Natural killer cell (primary cell): ENCODE data around the gene CEP76. TPM values are rescaled to one million over a fixed set of nuclear protein-coding genes. Genes with fewer than 3 reads are reported as not detected.
"Not testable (repeated sequence)": the region's sequence is repeated elsewhere in the genome, so short reads cannot be mapped to it uniquely, and the experiment has no call there.

ENCODE experiments used
- ATAC-seq, 3 donors: fragments of 150-1000 bp in 2 of 3; fragments of 200-7000 bp in 1 of 3; cut with Tn5 transposase; 1 replicate in 1 of 3; 2 replicates in 2 of 3; pipeline ENCODE4 v1.10.0; 2021; ENCODE audit warnings: mild to moderate bottlenecking in 2 of 3, moderate library complexity in 2 of 3
- DNase-seq, 2 donors: peaks; one replicate each; pipeline versions ENCODE4 v3.0.0 to v3.0.0-alpha.2; 2013 to 2021; ENCODE audit warnings: mixed read lengths in 1 of 2
- H3K27ac ChIP-seq: one replicate; pipeline ENCODE4 v1.5.1; 2013; ENCODE audit warnings: mild to moderate bottlenecking, low read length
- H3K27me3 ChIP-seq: one replicate; pipeline ENCODE4 v1.6.1; 2013; ENCODE audit warnings: low read length; ENCODE audit not compliant: control insufficient read depth, insufficient read depth
- H3K36me3 ChIP-seq: one replicate; pipeline ENCODE4 v1.6.1; 2013; ENCODE audit warnings: low read length; ENCODE audit not compliant: control insufficient read depth, insufficient read depth
- H3K4me1 ChIP-seq: one replicate; pipeline ENCODE4 v1.6.1; 2013; ENCODE audit warnings: low read length; ENCODE audit not compliant: control insufficient read depth, insufficient read depth
- H3K4me3 ChIP-seq: one replicate; pipeline ENCODE4 v1.5.1; 2013; ENCODE audit warnings: low read length
- H3K9me3 ChIP-seq: one replicate; pipeline ENCODE4 v1.6.1; 2013; ENCODE audit warnings: low read length; ENCODE audit not compliant: control insufficient read depth, insufficient read depth
- H3K27ac Mint-ChIP-seq, 2 donors: one replicate each; pipeline ENCODE4 v1.8.0; 2022; ENCODE audit warnings: mild to moderate bottlenecking in 2 of 2, mixed read lengths in 2 of 2, moderate library complexity in 1 of 2
- H3K27me3 Mint-ChIP-seq, 2 donors: one replicate each; pipeline ENCODE4 v1.8.0; 2022; ENCODE audit warnings: low read depth in 2 of 2, mixed read lengths in 2 of 2
- H3K36me3 Mint-ChIP-seq: one replicate; pipeline ENCODE4 v1.8.0; 2022; ENCODE audit warnings: mixed read lengths
- H3K4me1 Mint-ChIP-seq, 2 donors: one replicate each; pipeline ENCODE4 v1.8.0; 2022; ENCODE audit warnings: mixed read lengths in 2 of 2
- H3K4me3 Mint-ChIP-seq: one replicate; pipeline ENCODE4 v1.8.0; 2022; ENCODE audit warnings: mild to moderate bottlenecking, moderate library complexity, mixed read lengths
- H3K9me3 Mint-ChIP-seq, 2 donors: one replicate each; pipeline ENCODE4 v1.8.0; 2022; ENCODE audit warnings: mixed read lengths in 2 of 2
- WGBS: methylation state at CpG from one replicate; pipeline ENCODE4 v1.1.7; 2013; ENCODE audit warnings: missing lambda C conversion rate; ENCODE audit not compliant: insufficient coverage; 5-methylcytosine and 5-hydroxymethylcytosine counted together
- intact Hi-C: fragments of 100-400 bp; cut with micrococcal nuclease; formaldehyde crosslinking; loops from one replicate; pipeline ENCODE4 v1.14.2; 2022
- total RNA-seq, 4 donors: library from RNA; stranded (reverse); fragments of 120-200 nt in 1 of 4; gene quantifications; one replicate each; pipeline versions ENCODE4 v1.2.3 to v1.2.4, GENCODE V29; 2013 to 2022
- TF ChIP-seq, protein P1 (sequence below): fragments of 200-600 bp; IDR thresholded peaks from one replicate; pipeline ENCODE4 v1.8.0; 2022; ENCODE audit warnings: antibody characterized with exemption

The CEP76 gene
- total RNA-seq, 3 donors from 2014 or later (not counting 1 experiment from before 2014, with no cell fraction given) = 6.4 to 9.8 (median 8.8) TPM

DNA sequence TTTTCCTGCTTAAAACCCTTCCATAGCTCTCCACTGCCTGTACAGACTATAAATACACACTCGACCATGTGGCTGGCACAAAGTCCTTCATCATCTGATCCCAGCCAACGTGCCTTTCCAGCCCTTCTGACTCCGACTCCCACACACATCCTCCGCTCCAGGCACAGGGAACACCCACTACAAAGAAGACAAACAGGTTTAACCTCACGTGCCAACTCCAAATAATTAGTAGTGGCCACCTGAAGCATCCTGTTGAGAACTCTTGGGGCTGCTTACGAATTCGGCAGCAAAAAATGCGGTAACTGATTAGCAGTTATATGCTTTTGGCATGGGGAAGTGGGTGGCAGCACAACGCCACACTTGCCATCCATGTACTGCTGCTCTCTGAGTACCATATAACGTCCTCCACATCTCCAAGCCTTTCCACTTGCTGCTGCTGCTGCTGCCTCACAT, 56.7 kb downstream of the CEP76 start:
- DNase-seq = no peak
- H3K27ac Mint-ChIP-seq = no peak overlapping the region
- no peak overlapping the region for H3K4me3 Mint-ChIP-seq
- no peaks in the 10 kb centered on the region for H3K36me3 ChIP-seq
- no peaks in the 10 kb centered on the region for H3K9me3 ChIP-seq
- no peak for ATAC-seq
- TF ChIP-seq, protein P1, sequence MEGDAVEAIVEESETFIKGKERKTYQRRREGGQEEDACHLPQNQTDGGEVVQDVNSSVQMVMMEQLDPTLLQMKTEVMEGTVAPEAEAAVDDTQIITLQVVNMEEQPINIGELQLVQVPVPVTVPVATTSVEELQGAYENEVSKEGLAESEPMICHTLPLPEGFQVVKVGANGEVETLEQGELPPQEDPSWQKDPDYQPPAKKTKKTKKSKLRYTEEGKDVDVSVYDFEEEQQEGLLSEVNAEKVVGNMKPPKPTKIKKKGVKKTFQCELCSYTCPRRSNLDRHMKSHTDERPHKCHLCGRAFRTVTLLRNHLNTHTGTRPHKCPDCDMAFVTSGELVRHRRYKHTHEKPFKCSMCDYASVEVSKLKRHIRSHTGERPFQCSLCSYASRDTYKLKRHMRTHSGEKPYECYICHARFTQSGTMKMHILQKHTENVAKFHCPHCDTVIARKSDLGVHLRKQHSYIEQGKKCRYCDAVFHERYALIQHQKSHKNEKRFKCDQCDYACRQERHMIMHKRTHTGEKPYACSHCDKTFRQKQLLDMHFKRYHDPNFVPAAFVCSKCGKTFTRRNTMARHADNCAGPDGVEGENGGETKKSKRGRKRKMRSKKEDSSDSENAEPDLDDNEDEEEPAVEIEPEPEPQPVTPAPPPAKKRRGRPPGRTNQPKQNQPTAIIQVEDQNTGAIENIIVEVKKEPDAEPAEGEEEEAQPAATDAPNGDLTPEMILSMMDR = no peak
- no peaks in the 10 kb centered on the region for H3K36me3 Mint-ChIP-seq
- intact Hi-C loops = no loop called here
- no peaks in the 10 kb centered on the region for H3K27me3 ChIP-seq
- H3K4me3 ChIP-seq = no peak overlapping the region
- H3K27me3 Mint-ChIP-seq = peaks cover 0 to 5% of the 10 kb centered on the region in 2 donors
- H3K9me3 Mint-ChIP-seq = no peaks in the 10 kb centered on the region
- H3K27ac ChIP-seq = no peak overlapping the region
- no peaks in the 10 kb centered on the region for H3K4me1 Mint-ChIP-seq
- 92% methylated on average over 10 of the region's 10 CpGs for WGBS
- no peaks in the 10 kb centered on the region for H3K4me1 ChIP-seq

- Histone ChIP-seq H3K9me3 (no peaks in the 10 kb centered on the region), H3K27ac (no peak overlapping the region), H3K36me3 (no peaks in the 10 kb centered on the region), H3K4me1 (no peaks in the 10 kb centered on the region), H3K27me3 (no peaks in the 10 kb centered on the region), H3K4me3 (no peak overlapping the region)
- DNase-seq (no peak), ATAC-seq (no peak)
- Mint-ChIP-seq H3K4me1 (no peaks in the 10 kb centered on the region), H3K4me3 (no peak overlapping the region), H3K9me3 (no peaks in the 10 kb centered on the region), H3K27ac (no peak overlapping the region), H3K27me3 (peaks cover 0 to 10% of the 10 kb centered on the region in 2 donors), H3K36me3 (no peaks in the 10 kb centered on the region)
- intact Hi-C loops = no loop called here
- TF ChIP-seq, protein P1 = no peak
Measured at GRCh38 chr18:12645254-12645653, 57.3 kb downstream of the CEP76 start.

DNA sequence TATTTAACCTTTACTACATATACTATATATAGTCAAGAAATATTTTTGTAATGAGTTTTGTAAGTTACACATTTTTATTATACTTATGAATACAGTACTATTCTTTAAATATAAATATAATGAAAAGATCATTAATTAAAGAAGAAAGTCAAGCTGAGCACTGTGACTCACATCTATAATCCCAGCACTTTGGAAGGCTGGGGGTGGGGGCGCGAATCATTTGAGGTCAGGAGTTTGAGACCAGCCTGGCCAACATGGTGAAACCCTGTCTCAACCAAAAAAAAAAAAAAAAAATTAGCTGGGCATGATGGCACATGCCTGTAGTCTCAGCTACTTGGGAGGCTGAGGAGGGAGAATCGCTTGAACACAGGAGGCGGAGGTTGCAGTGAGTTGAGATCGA, 58.8 kb downstream of the CEP76 start:
- peaks cover 0 to 10% of the 10 kb centered on the region in 2 donors for H3K27me3 Mint-ChIP-seq
- intact Hi-C loops, H3K9me3 Mint-ChIP-seq, ATAC-seq, H3K36me3 ChIP-seq, H3K36me3 Mint-ChIP-seq, H3K27me3 ChIP-seq, H3K4me3 ChIP-seq, H3K27ac ChIP-seq, DNase-seq, H3K27ac Mint-ChIP-seq, H3K9me3 ChIP-seq, H3K4me1 Mint-ChIP-seq, H3K4me1 ChIP-seq, H3K4me3 Mint-ChIP-seq: not testable (repeated sequence)
- WGBS = 97% methylated on average over 4 of the region's 5 CpGs

DNA sequence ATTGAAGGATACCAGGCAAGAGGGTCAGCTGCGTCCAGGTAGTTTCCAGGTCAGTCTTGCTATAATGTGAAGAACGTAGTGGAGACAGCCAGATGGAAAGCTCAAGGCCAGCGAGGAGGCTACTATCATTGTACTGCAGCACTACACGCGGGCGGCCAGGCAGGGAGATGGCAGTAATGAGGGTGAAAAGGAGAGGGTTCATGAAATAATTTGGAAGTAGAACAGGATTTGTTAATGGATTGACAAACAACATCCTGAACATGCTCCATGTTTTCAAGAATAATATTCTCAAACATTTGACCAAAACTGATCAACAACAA, 61.7 kb downstream of the CEP76 start:
- Mint-ChIP-seq H3K4me3 (no peak overlapping the region), H3K27ac (no peak overlapping the region), H3K36me3 (no peaks in the 10 kb centered on the region), H3K9me3 (no peaks in the 10 kb centered on the region), H3K27me3 (peaks cover 0 to 10% of the 10 kb centered on the region in 2 donors), H3K4me1 (peaks cover 0 to 5% of the 10 kb centered on the region in 2 donors)
- Histone ChIP-seq H3K4me1 (no peaks in the 10 kb centered on the region), H3K36me3 (no peaks in the 10 kb centered on the region), H3K27ac (no peak overlapping the region), H3K9me3 (no peaks in the 10 kb centered on the region), H3K27me3 (no peaks in the 10 kb centered on the region), H3K4me3 (no peak overlapping the region)
- no peak for ATAC-seq
- TF ChIP-seq, protein P1 = no peak
- WGBS = 89% methylated on average over 6 of the region's 6 CpGs
- intact Hi-C loops = no loop called here
- DNase-seq = no peak
